Parathyroid adenoma (tissue), 2 donors: ENCODE measurements around the gene DPY30.
"Not testable (repeated sequence)": the region's sequence is repeated elsewhere in the genome, so short reads cannot be mapped to it uniquely, and the experiment has no call there.

Experiments used
- H2AFZ ChIP-seq: fragments of 300-600 bp; sonication (generic); one replicate; pipeline ENCODE4 v1.7.0; 2017; ENCODE audit warnings: antibody characterized with exemption, mild to moderate bottlenecking
- H3K27ac ChIP-seq: fragments of 300-600 bp; sonication (generic); one replicate; pipeline ENCODE4 v1.7.0; 2017
- H3K27me3 ChIP-seq: fragments of 300-600 bp; sonication (generic); one replicate; pipeline ENCODE4 v1.7.0; 2017; ENCODE audit warnings: low read length; ENCODE audit not compliant: control insufficient read depth, insufficient read depth
- H3K36me3 ChIP-seq: fragments of 300-600 bp; sonication (generic); one replicate; pipeline ENCODE4 v1.7.0; 2017; ENCODE audit warnings: low read length; ENCODE audit not compliant: control insufficient read depth, insufficient read depth
- H3K4me1 ChIP-seq: fragments of 300-600 bp; sonication (generic); one replicate; pipeline ENCODE4 v1.7.0; 2017; ENCODE audit warnings: control low read depth
- H3K4me2 ChIP-seq: fragments of 300-600 bp; sonication (generic); one replicate; pipeline ENCODE4 v1.7.0; 2017; ENCODE audit warnings: low read length
- H3K4me3 ChIP-seq: fragments of 300-600 bp; sonication (generic); one replicate; pipeline ENCODE4 v1.7.0; 2017; ENCODE audit warnings: low read depth, low read length
- H3K79me2 ChIP-seq: fragments of 300-600 bp; sonication (generic); one replicate; pipeline ENCODE4 v1.7.0; 2017; ENCODE audit warnings: control low read depth
- H3K9ac ChIP-seq: fragments of 300-600 bp; sonication (generic); one replicate; pipeline ENCODE4 v1.7.0; 2017; ENCODE audit warnings: mild to moderate bottlenecking
- H3K9me3 ChIP-seq: fragments of 300-600 bp; sonication (generic); one replicate; pipeline ENCODE4 v1.7.0; 2017; ENCODE audit warnings: low read length; ENCODE audit not compliant: control insufficient read depth
- CTCF ChIP-seq: fragments of 300-600 bp; sonication (generic); IDR thresholded peaks from one replicate; pipeline ENCODE4 v1.7.0; 2017; ENCODE audit warnings: antibody characterized with exemption, mild to moderate bottlenecking
- donor health status: primary hyperparathyroidism.

The DPY30 gene

GRCh38 chr2:32012872-32013271, 26.7 kb downstream of the DPY30 start:
- H3K27ac ChIP-seq, result no peak overlapping the region

GRCh38 chr2:32011485-32011960, 28.1 kb downstream of the DPY30 start:
- H3K79me2 ChIP-seq, result peaks cover 8% of the 10 kb centered on the region
- H3K27ac ChIP-seq, result peak overlapping the region; percentile 84
- H3K4me1 ChIP-seq, result peaks cover 7% of the 10 kb centered on the region
- H3K4me2 ChIP-seq, result peak overlapping the region; percentile 79
- no peaks in the 10 kb centered on the region for H3K9me3 ChIP-seq
- peak overlapping the region; percentile 82 for H2AFZ ChIP-seq
- no peak for TF ChIP-seq CTCF
- H3K27me3 ChIP-seq, result no peaks in the 10 kb centered on the region
- peak overlapping the region; percentile 59 for H3K4me3 ChIP-seq
- no peaks in the 10 kb centered on the region for H3K36me3 ChIP-seq
- no peak overlapping the region for H3K9ac ChIP-seq

More at GRCh38 chr2:32012872-32013271, 26.7 kb downstream of the DPY30 start:
- Histone ChIP-seq H3K4me2 (no peak overlapping the region), H3K9ac (no peak overlapping the region), H3K27me3 (no peaks in the 10 kb centered on the region), H3K9me3 (no peaks in the 10 kb centered on the region), H2AFZ (no peak overlapping the region), H3K4me3 (no peak overlapping the region), H3K4me1 (peaks cover 7% of the 10 kb centered on the region), H3K36me3 (no peaks in the 10 kb centered on the region), H3K79me2 (peaks cover 6% of the 10 kb centered on the region)
- no peak for TF ChIP-seq CTCF

- H3K27ac ChIP-seq, result peak within 1 kb of the TSS; percentile 84
These were observed 28.7 kb downstream of the DPY30 start, which contains the start of gene MEMO1 for GRCh38 chr2:32010670-32011484. Gene MEMO1 (minus strand): TSS chr2:32011008. CDS start chr2:32010247, 761 bp downstream.

GRCh38 chr2:32010280-32010669, 29.3 kb downstream of the DPY30 start:
- peak overlapping the region; percentile 84 for H3K27ac ChIP-seq
- H3K79me2 ChIP-seq, result peaks cover 20% of the 10 kb centered on the region
- not testable (repeated sequence) for H3K4me1 ChIP-seq, H3K27me3 ChIP-seq, H3K9me3 ChIP-seq, H3K4me2 ChIP-seq, H3K36me3 ChIP-seq, H2AFZ ChIP-seq, H3K4me3 ChIP-seq, H3K9ac ChIP-seq

More at GRCh38 chr2:32010670-32011484, 28.7 kb downstream of the DPY30 start, which contains the start of gene MEMO1:
- H3K79me2 ChIP-seq, result peaks cover 14% of the 10 kb centered on the region
- H3K27me3 ChIP-seq, result no peaks in the 10 kb centered on the region
- H3K9ac ChIP-seq, result no peak within 1 kb of the TSS
- peak within 1 kb of the TSS; percentile 69 for H3K4me3 ChIP-seq
- H3K9me3 ChIP-seq, result no peaks in the 10 kb centered on the region
- H2AFZ ChIP-seq, result peak within 1 kb of the TSS; percentile 82
- H3K36me3 ChIP-seq, result no peaks in the 10 kb centered on the region
- peak within 1 kb of the TSS; percentile 79 for H3K4me2 ChIP-seq
- TF ChIP-seq CTCF, result no peak
- H3K4me1 ChIP-seq, result peaks cover 7% of the 10 kb centered on the region

GRCh38 chr2:32009516-32010256, 29.9 kb downstream of the DPY30 start:
- Histone ChIP-seq H2AFZ (peak overlapping the region; percentile 89), H3K9ac (no peak overlapping the region), H3K27me3 (no peaks in the 10 kb centered on the region), H3K4me3 (peak overlapping the region; percentile 69), H3K4me2 (peak overlapping the region; percentile 60), H3K36me3 (no peaks in the 10 kb centered on the region), H3K79me2 (peaks cover 22% of the 10 kb centered on the region), H3K9me3 (no peaks in the 10 kb centered on the region), H3K4me1 (peaks cover 7% of the 10 kb centered on the region), H3K27ac (peak overlapping the region; percentile 84)
- no peak for TF ChIP-seq CTCF
